ENCODE results near the gene SH2D3C.

GRCh38 chr9:127822108-127822507, 43.6 kb upstream of the SH2D3C start:
- TF ChIP-seq POLR2AphosphoS5 (IDR thresholded peaks at IDR 0.05; ENCODE audit: low read length) (no peak), POLR2A (IDR thresholded peaks at IDR 0.05; ENCODE audit: low read depth, low read length) (no peak), JUND (IDR thresholded peaks at IDR 0.05; ENCODE audit: low read depth, low read length) (no peak), SP1 (IDR thresholded peaks at IDR 0.05; ENCODE audit: low read depth, low read length) (no peak), ELK1 (IDR thresholded peaks at IDR 0.05; ENCODE audit: low read depth, low read length) (no peak), PAX5 (IDR thresholded peaks at IDR 0.05; ENCODE audit: borderline replicate concordance, low read depth, low read length) (no peak), CTCF (IDR thresholded peaks at IDR 0.05 in 2 of 3, conservative IDR thresholded peaks at IDR 0.05 in 1 of 3; ENCODE audit: control insufficient read depth in 2 of 3, extremely low read depth in 1 of 3, insufficient read depth in 1 of 3, low read depth in 3 of 3, low read length in 3 of 3) (no peak), REST (IDR thresholded peaks at IDR 0.05; ENCODE audit: low read depth, low read length) (no peak), MEF2A (IDR thresholded peaks at IDR 0.05; ENCODE audit: insufficient read depth, low read depth, low read length) (no peak), ZZZ3 (IDR thresholded peaks at IDR 0.05; ENCODE audit: control insufficient read depth, insufficient read length, low read depth) (no peak), ETV6 (conservative IDR thresholded peaks at IDR 0.05 in 1 of 2, IDR thresholded peaks at IDR 0.05 in 1 of 2; ENCODE audit: borderline replicate concordance in 1 of 2, low read depth in 1 of 2) (no peak)

Data from GM12878 (cell line).